IPS-NIHi7 (cell line): ENCODE data around the gene NCOA4.
"Not testable (repeated sequence)": the region's sequence is repeated elsewhere in the genome, so short reads cannot be mapped to it uniquely, and the experiment has no call there.

ENCODE experiments used
- DNase-seq: peaks from one replicate; pipeline ENCODE4 v3.0.0; 2012; ENCODE audit warnings: mixed read lengths; ENCODE audit errors: extremely low spot score

Gene NCOA4

GRCh38 chr10:46019569-46020343 is 10.7 kb downstream of the NCOA4 start:
- DNase-seq = no peak

GRCh38 chr10:46019177-46019528 is 11.3 kb downstream of the NCOA4 start:
- DNase-seq = no peak

GRCh38 chr10:46018453-46019176 is 11.8 kb downstream of the NCOA4 start:
- no peak for DNase-seq

GRCh38 chr10:46017733-46018132 is 12.7 kb downstream of the NCOA4 start:
- DNase-seq = no peak

- DNase-seq = no peak
These were observed 13.6 kb downstream of the NCOA4 start for GRCh38 chr10:46016811-46017210.

GRCh38 chr10:46016190-46016589 is 14.2 kb downstream of the NCOA4 start:
- DNase-seq = no peak

- no peak for DNase-seq
These were observed 15.6 kb downstream of the NCOA4 start for GRCh38 chr10:46014683-46015405.

- DNase-seq = no peak
These were observed 16.2 kb downstream of the NCOA4 start for GRCh38 chr10:46014206-46014605.

- DNase-seq = no peak
These were observed 17.7 kb downstream of the NCOA4 start for GRCh38 chr10:46012746-46013145.

- DNase-seq = no peak
These were observed 24.2 kb downstream of the NCOA4 start for GRCh38 chr10:46006219-46006618.

- no peak for DNase-seq
These were observed 25.0 kb downstream of the NCOA4 start for GRCh38 chr10:46005383-46005782.

GRCh38 chr10:46004963-46005362 is 25.5 kb downstream of the NCOA4 start:
- DNase-seq = no peak

GRCh38 chr10:46002916-46003693 is 27.3 kb downstream of the NCOA4 start:
- DNase-seq = no peak

GRCh38 chr10:46002189-46002687 is 28.2 kb downstream of the NCOA4 start:
- DNase-seq = not testable (repeated sequence)

- no peak for DNase-seq
These were observed 29.2 kb downstream of the NCOA4 start for GRCh38 chr10:46001187-46001756.

GRCh38 chr10:46000538-46000937 is 29.9 kb downstream of the NCOA4 start:
- no peak for DNase-seq

- DNase-seq = not testable (repeated sequence)
These were observed 30.5 kb downstream of the NCOA4 start for GRCh38 chr10:45999955-46000354.

- DNase-seq = no peak
These were observed 32.2 kb downstream of the NCOA4 start for GRCh38 chr10:45997994-45998763.

- no peak for DNase-seq
These were observed 32.9 kb downstream of the NCOA4 start for GRCh38 chr10:45997557-45997956.

- DNase-seq = not testable (repeated sequence)
These were observed 44.8 kb downstream of the NCOA4 start for GRCh38 chr10:45985590-45985989.
